Posterior cingulate gyrus (tissue), 11 donors: Measurements from ENCODE around the gene AKAP9.

Experiments
- DNase-seq, 10 donors: peaks; one replicate each; pipeline versions ENCODE4 v3.0.0 to v3.0.0-alpha.2; 2020 to 2021; ENCODE audit warnings: mixed read lengths in 3 of 10
- intact Hi-C: fragments of 100-400 bp; cut with DNase I; formaldehyde crosslinking; loops from one replicate; pipeline ENCODE4 v1.15.1; 2023

The AKAP9 gene

GRCh38 chr7:92158660-92159575 lies 218.3 kb downstream of the AKAP9 start:
- intact Hi-C loops = no loop called here
- no peak for DNase-seq
